Lung (tissue), 12 donors: ENCODE data around the gene CRISPLD2. TPM values are rescaled to one million over a fixed set of nuclear protein-coding genes. Genes with fewer than 3 reads are reported as not detected.
A peak's percentile ranks its signal among the peaks of the same experiment; 100 is the strongest.

ENCODE experiments used
- ATAC-seq: fragments of 200-7000 bp; cut with Tn5 transposase; one replicate; pipeline ENCODE4 v1.9.1; 2020; ENCODE audit warnings: moderate number of reproducible peaks; ENCODE audit not compliant: insufficient read depth, low FRiP score
- DNase-seq, 3 donors: peaks; one replicate each; pipeline ENCODE4 v3.0.0-alpha.2; 2013 to 2017
- H3K27ac ChIP-seq, 2 donors: one replicate each; pipeline ENCODE4 v1.5.1; 2013; ENCODE audit warnings: mild to moderate bottlenecking in 2 of 2, moderate library complexity in 2 of 2, control low read depth in 1 of 2, inconsistent platforms in 1 of 2, low read depth in 1 of 2, low read length in 1 of 2
- H3K27me3 ChIP-seq, 3 donors: one replicate each; pipeline ENCODE4 v1.5.1; 2013; ENCODE audit warnings: low read length in 2 of 3; ENCODE audit not compliant: control insufficient read depth in 3 of 3, insufficient read depth in 3 of 3
- H3K36me3 ChIP-seq, 4 donors: one replicate each; pipeline ENCODE4 v1.5.1; 2013; ENCODE audit warnings: low read length in 4 of 4, mild to moderate bottlenecking in 1 of 4, moderate library complexity in 1 of 4; ENCODE audit not compliant: control insufficient read depth in 4 of 4, insufficient read depth in 4 of 4
- H3K4me1 ChIP-seq, 5 donors: one replicate each; pipeline ENCODE4 v1.5.1; 2013; ENCODE audit warnings: low read length in 5 of 5, mild to moderate bottlenecking in 2 of 5, moderate library complexity in 1 of 5; ENCODE audit not compliant: control insufficient read depth in 5 of 5, insufficient read depth in 5 of 5
- H3K4me3 ChIP-seq: one replicate; pipeline ENCODE4 v1.5.1; 2013; ENCODE audit warnings: mild to moderate bottlenecking, control low read depth, moderate library complexity
- H3K9ac ChIP-seq, 2 donors: one replicate each; pipeline ENCODE4 v1.5.1; 2013; ENCODE audit warnings: low read length in 2 of 2, control low read depth in 1 of 2; ENCODE audit not compliant: insufficient read depth in 1 of 2
- H3K9me3 ChIP-seq, 4 donors: one replicate each; pipeline ENCODE4 v1.5.1; 2013; ENCODE audit warnings: low read length in 3 of 4, mild to moderate bottlenecking in 1 of 4, moderate library complexity in 1 of 4; ENCODE audit not compliant: control insufficient read depth in 4 of 4, insufficient read depth in 3 of 4
- CTCF ChIP-seq: IDR thresholded peaks from 2 replicates; pipeline ENCODE4 v1.5.1; 2012; ENCODE audit warnings: mild to moderate bottlenecking; ENCODE audit errors: control extremely low read depth, extremely low read depth
- WGBS, 2 donors: extraction: QIAGEN DNeasy Blood & Tissue Kit; methylation state at CpG; one replicate each; pipeline ENCODE4 v1.1.7; 2013; 5-methylcytosine and 5-hydroxymethylcytosine counted together
- polyA plus RNA-seq, 2 donors: library from polyadenylated mRNA; stranded (reverse); fragments of 200-250 nt; gene quantifications; one replicate each; pipeline ENCODE4 v1.2.1, GENCODE V29; 2013
- total RNA-seq, 2 donors: library from RNA; depleted of rRNA in 1 of 2; stranded (reverse); fragments of >200 nt in 1 of 2; gene quantifications; one replicate each; pipeline ENCODE4 v1.2.1, GENCODE V29; 2014 to 2021
- donor health status: control.
- donor health status: control.
- donor health status: Bipolar disorder and iron deficiency.
- donor health status: healthy.
- donor health status: DM: yes; HTN: yes; CAD: no.

Gene CRISPLD2
- total and polyA plus RNA-seq, 4 donors = 30.3 to 136 (median 42.5) TPM

- no peak for ATAC-seq
- Histone ChIP-seq H3K27ac (no peak overlapping the region), H3K9me3 (no peaks in the 10 kb centered on the region), H3K27me3 (no peaks in the 10 kb centered on the region), H3K4me1 (peaks cover 0 to 31% (median 4%) of the 10 kb centered on the region in 5 donors), H3K9ac (no peak overlapping the region), H3K4me3 (no peak overlapping the region), H3K36me3 (peaks cover 0 to 7% (median 0%) of the 10 kb centered on the region in 4 donors)
- no peak for DNase-seq
- 70 to 75% methylated on average over 7 of the region's 7 CpGs for WGBS, 2 donors
- TF ChIP-seq CTCF = no peak
Observed at GRCh38 chr16:84839956-84840355, 20.2 kb downstream of the CRISPLD2 start.

DNA sequence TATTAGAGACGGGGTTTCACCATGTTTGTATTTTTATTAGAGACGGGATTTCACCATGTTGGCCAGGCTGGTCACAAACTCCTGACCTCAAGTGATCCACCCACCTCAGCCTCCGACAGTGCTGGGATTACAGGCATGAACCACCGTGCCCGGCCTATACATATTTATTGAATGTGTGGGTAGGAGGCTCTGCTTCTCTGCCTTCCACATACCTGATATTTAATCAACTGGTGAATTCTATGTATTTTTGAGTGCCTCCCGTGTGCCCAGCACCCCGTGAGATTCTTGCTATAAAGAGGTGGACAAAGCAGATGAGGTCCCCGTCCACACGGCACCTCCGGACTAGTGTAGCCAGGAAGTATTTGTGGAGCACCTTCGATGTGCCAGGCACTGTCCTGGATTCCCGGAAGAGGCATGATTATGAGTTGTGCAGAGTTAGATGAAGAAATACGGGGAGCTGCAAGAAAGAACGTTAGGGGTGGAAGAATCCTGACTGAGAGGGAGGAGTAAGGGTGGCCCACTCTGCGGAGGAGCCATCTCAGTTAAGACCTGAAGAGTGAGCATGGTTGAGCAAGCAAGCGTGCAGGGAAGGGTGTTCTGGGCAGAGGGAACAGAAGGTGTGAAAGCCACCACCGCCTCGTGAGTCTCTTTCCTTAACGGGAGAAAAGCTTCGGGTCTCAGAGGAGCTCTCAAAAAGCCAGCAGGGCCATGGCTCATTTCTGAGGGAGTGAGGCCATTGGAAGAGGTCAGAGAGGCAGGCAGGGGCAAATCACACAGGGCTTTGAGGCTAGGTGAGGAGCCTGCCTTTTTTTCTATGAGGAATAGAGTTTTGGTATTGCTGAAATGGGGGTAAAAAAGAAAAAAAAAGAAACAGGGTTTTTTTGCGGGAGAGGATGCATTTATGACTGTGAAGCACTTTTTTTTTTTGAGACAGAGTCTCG is 21.2 kb downstream of the CRISPLD2 start:
- Histone ChIP-seq H3K4me1 (peaks cover 0 to 28% (median 3%) of the 10 kb centered on the region in 5 donors), H3K4me3 (no peak overlapping the region), H3K36me3 (peaks cover 0 to 7% (median 0%) of the 10 kb centered on the region in 4 donors), H3K27me3 (no peaks in the 10 kb centered on the region), H3K9me3 (no peaks in the 10 kb centered on the region), H3K9ac (no peak overlapping the region), H3K27ac (no peak overlapping the region)
- no peak for ATAC-seq
- no peak for DNase-seq
- TF ChIP-seq CTCF = no peak
- WGBS, 2 donors = 85 to 87% methylated on average over 22 of the region's 22 CpGs

DNA sequence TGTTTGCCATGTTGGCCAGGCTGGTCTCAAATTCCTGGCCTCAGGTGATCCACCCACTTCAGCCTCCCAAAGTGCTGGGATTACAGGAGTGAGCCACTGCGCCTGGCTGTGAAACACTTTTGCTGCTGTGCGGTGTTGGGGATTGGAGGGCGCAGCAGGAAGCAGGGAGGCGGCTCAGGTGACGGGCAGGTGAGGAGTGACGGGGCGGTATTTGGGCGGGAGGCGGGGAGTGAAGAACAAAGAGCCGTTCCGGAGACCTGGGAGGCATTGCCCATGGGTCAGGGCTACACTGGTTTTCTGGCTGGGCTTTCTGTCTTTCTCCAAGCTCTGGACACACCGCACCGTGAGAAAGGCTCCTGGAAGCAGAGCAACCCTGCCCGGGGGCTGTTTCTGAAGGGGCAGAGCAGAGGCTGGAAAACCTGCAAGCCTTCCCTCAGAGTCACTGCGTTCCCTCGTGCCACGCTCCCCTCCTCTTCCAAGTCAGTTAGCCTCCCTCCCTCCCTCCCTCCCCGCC is 22.1 kb downstream of the CRISPLD2 start:
- Histone ChIP-seq H3K9ac (no peak overlapping the region), H3K27ac (peak overlapping the region in 1 of 2 donors; percentile 87), H3K9me3 (no peaks in the 10 kb centered on the region), H3K36me3 (peaks cover 0 to 10% (median 0%) of the 10 kb centered on the region in 4 donors), H3K4me1 (peaks cover 0 to 19% (median 2%) of the 10 kb centered on the region in 5 donors), H3K27me3 (no peaks in the 10 kb centered on the region), H3K4me3 (no peak overlapping the region)
- ATAC-seq (peak; percentile 67), DNase-seq (peak; percentile 55 to 79 (median 78))
- TF ChIP-seq CTCF = no peak
- WGBS, 2 donors = 7 to 29% methylated on average over 18 of the region's 18 CpGs
